Activated effector memory CD4-positive, alpha-beta T cell treated with anti-CD3 and anti-CD28 coated beads, Interleukin-2, amount 50 U/mL, for 16 hours (primary cell): ENCODE measurements around the gene CCL3.
"Not testable (repeated sequence)": the region's sequence is repeated elsewhere in the genome, so short reads cannot be mapped to it uniquely, and the experiment has no call there.

Source experiments
- DNase-seq: peaks from one replicate; pipeline ENCODE4 v3.0.0-alpha.2; 2020

The CCL3 gene

DNA sequence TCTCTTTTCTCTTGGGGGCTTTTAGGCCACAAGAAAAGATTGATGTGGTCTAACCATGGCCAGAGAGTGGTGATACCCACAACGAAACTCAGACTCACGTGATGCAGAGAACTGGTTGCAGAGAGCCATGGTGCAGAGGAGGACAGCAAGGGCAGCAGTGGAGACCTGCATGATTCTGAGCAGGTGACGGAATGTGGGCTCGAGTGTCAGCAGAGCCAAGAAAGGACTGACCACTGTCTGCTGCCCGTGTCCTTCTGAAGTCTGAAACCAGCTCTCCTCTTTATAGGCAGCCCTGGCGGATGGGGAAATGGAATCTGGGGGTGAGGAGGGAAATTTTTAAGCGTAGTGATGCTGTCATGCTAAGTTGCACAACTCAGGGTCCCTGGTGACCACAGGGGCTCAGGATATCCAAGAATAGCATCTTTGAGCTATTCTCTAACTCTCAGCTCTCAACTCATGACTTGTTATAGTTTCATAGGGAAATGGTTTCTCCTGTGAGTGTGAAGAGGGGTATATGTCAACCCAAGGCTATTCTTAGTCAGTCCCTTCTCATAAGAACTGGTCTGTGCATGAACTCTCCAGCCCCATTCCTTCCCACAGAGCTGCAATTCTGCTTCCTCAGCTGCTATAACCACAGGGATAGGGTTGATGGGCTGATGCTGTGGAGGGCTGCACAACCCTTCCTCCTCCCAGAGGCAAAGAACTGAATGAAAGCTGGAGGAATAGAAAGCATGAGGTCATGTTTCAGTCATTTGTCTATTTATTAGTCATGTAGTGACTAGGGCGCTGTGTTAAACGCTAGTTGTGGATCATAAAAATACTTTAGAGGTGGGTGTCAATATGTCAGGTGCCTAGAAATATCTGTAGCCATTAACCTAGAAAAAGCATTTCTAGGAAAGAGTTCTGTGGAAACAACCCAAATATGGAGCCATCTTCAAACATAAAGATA, at the start of gene CCL3:
CCL3 (minus strand) TSS at position 256 of the 949 bp plus-strand sequence; CDS start at position 171, 85 bp downstream.
- DNase-seq, result no peak

DNA sequence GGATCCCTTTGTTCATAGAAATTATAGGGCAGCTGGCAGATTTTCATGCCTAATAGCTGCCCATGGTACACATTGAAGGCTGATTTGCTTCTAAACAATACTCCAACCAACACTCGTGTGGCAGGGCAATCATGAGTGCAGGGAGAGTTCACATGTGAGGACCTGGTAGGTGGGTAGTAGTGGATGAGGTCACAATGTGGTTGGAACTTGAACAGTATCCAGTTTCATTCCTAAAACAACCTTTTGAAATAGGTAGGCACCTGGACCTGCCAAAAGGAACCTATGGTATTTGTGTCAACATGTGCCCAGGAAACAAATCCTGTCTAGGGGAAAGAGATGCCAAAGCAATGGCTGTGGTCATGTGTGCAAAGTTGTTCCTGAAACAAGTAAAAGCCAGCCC, 46.5 kb upstream of the CCL3 start:
- DNase-seq, result no peak

DNA sequence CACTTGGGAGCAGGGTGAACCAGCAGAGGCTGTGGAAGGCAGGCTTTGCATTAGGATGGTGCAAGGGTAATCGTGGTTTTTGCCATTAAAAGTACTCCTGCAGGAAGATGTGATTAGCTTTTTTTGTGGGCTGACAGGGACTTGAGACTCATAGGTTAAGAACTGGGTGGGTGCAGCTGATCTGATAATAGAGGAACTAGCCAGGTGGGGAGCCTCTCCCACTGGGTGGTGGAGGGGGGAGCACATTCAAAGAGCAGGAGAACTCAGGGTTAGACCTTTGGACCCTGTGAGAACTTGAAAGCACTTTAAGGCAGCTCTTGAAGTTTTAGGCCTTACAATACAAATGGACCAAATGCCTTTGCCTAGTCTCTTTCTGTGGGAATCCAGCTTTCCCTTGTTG, 46.1 kb upstream of the CCL3 start:
- no peak for DNase-seq

DNA sequence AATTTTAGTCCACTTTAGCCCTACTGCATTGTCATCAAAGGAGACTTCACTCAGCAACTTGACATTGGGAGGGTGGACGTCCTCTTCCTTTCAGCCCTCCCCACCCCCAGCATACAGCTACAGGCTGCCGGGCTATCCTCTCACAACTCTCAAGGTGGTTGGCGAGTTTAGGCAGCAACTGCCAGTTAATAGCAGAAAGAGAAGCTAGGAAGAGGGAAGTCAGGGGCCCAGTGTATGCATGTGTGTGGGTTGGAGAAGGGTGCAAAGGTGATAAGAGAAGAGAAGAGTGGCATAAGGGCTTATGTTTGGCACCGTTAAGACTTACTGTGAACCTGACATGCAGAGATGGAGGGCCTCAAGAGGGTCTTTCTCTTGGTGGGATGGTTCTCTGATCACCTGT, 45.5 kb upstream of the CCL3 start:
- DNase-seq, result no peak

DNA sequence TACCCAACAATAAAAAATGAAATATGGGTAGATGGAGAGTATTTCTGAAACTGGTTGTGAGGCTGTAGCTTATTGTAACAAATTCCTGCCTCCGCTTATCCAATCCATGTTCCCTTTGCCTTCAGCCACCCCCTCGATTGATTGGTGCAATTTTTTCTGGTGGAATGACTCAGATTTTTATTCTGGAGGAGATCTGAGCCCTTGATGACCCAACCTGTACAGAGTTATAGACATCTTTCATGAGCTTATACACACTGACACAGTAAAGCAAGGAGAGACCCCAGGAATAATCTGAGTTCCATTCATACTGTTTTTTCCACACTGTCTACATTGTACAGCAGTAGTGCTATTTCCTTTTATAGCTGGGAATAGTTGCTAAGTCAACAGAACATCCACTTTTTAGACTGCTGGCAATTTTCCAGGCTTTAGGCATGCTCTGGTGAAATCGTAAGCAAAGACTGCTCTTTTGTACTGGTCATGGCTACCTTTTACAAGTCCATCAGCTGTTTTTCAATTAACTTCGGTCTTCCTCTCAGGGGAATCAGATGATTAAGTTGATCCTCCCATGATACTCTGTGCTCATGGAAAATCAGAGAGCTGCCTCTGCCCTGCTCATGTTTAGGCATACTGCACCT, 43.8 kb upstream of the CCL3 start:
- DNase-seq, result no peak

DNA sequence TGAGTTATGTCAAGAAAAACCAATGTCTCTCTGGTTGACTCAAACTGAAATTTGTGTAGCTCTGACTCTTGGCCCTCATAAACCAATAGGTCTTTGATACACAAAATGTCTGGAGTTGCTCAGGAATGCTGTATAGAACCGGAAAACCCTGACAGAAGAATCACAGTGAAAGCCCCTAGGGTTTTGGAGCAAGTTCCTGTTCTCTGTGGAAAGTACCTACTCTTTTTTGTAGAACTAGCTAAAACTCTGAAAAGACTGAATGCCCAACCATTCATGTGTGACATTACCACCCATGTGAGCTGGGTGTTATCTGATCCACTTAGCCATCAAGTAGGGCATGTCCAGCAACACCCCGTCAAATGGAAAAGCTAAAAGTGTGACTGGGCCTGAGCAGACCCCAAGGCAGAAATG, 42.5 kb upstream of the CCL3 start:
- no peak for DNase-seq

DNA sequence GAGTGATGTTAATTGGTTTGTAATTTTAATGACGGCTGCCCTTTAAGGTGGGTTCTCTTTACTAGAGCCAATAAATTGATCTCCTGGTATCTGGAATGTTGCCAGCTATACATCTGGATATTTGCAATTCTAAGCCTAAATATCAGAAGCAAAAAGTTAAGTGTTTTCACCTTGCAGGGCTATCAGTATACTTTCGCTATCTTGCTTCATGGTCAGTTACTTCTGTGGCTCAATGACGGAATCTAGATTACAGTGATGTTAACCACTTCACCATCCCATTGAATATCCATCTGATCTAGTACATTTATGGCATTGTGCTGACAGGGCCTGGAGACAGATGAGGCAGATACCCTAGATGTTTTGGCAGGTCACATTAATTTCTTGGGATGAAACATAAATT, 42.0 kb upstream of the CCL3 start:
- DNase-seq, result no peak

DNA sequence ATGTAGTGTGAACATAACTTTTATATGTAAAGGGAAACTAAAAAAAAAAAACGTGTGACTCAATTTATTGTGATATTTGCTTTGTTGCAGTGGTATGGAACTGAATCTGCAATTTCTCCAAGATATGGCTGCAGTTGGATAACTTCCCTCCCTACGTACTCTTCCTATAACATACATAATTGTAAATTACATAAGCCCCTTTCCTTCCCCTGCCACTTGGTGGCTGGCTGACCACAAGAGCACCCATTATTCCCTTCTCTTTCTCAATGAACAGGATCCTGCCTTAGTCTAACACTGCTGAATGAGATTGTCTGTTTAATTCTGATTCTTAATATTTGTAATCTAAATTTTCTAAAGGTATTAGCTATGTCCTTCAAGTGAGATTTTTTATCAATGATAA, 41.5 kb upstream of the CCL3 start:
- no peak for DNase-seq

DNA sequence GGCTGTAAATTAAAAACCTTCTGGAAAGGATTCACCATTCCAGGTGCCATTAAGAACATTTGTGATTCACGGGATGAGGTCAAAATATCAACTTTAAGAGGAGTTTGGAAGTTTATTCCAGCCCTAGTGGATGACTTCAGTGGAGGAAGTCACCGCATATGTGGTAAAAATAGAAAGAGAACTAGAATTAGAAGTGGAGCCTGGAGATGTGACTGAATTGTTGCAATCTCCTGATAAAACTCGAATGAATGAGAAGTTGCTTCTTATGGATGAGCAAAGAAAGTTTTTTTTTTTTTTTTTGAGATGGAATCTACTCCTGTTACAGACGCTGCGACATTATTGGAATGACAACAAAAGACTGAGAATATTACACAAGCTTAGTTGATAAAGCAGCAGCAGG, 40.4 kb upstream of the CCL3 start:
- DNase-seq, result no peak

DNA sequence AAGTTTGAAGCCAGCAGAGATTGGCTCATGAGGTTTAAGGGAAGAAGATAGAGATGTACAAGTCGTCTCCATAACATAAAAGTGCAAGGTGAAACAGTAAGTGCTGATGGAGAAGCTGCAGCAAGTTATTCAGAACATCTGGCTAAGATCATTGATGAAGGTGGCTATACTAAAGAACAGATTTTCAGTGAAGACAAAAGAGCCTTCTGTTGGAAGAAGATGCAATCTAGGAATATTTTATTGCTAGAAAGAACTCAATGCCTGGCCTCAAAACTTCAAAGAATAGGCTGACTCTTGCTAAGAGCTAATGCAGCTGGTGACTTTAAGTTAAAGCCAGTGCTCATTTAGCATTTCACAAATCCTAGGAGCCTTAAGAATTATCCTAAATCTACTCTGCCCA, 39.7 kb upstream of the CCL3 start:
- no peak for DNase-seq

DNA sequence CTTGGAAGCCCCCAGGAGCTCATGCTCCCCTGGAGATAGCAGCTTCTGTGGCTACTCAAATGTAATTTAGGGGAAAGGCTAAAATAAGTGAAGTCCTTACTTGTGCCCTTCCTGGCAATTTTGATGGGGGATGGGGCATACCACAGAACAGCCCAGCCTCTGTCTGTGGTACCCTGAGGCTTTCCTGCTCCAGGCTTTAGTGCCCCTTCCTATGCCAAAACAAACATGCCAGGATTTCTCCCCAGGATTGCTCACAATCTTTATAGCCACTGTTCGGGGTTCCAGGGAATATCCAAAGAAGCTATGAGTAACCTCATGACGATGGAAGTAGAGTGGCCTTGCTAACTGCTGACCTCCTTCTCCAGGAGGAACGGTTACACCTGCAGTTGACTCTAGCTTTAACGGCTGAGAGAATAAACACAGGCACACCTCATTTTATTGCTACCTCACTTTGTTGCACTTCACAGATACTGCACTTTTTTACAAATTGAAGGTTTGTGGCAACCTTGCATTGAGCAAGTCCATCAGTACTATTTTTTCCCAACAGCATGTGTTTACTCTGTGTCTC, 38.6 kb upstream of the CCL3 start:
- no peak for DNase-seq

DNA sequence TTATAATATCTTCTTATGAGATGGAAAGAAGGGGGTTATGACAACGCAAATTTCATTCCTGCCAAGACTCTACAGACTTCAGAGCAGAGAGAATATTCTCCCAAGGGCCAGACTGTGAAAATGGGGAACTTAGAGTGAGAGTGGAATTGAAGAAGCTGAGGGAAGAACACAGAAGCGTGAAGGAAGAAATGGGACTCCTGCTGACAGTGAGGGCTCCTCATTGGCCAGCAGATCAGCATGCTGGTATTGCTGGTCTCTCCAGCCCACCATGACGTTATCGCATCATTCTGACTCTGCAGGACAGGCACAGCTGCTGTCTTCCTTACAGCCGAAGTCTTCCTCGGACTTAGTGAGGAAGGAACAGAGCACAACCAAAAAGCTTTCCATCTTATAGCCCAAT, 38.0 kb upstream of the CCL3 start:
- DNase-seq, result no peak

DNA sequence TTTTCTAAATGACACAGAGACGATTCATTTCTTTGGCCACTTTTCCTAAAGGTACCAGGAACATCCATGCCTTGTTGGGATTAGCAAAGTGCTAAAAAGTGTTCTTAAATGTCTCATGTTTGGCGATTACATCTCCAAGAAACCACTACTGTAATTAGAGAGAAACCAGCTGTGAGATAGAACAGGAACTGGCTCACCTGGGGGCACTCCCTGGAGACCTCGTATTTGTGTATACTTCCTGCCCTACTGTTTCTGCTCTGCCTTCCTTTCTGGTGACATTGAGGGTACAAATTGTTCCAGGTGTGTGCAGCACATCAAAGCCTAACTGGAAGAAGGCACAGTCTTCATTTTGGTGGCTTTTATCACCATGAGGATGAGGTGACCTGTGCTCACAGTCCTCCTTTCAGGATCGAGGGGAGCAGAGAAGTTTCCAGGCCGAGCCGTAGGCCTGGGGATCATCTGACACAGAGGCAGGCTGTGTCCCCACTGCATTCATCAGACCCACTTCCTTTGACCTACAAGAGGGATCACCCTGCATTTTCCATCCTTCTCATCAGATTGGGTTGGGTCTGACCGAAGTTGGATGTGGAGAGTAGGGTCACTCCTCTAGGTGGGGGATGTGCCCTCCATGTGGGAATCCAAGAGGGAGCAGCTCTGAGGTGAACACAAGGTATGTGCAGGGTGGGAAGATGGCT, 37.4 kb upstream of the CCL3 start:
- no peak for DNase-seq

DNA sequence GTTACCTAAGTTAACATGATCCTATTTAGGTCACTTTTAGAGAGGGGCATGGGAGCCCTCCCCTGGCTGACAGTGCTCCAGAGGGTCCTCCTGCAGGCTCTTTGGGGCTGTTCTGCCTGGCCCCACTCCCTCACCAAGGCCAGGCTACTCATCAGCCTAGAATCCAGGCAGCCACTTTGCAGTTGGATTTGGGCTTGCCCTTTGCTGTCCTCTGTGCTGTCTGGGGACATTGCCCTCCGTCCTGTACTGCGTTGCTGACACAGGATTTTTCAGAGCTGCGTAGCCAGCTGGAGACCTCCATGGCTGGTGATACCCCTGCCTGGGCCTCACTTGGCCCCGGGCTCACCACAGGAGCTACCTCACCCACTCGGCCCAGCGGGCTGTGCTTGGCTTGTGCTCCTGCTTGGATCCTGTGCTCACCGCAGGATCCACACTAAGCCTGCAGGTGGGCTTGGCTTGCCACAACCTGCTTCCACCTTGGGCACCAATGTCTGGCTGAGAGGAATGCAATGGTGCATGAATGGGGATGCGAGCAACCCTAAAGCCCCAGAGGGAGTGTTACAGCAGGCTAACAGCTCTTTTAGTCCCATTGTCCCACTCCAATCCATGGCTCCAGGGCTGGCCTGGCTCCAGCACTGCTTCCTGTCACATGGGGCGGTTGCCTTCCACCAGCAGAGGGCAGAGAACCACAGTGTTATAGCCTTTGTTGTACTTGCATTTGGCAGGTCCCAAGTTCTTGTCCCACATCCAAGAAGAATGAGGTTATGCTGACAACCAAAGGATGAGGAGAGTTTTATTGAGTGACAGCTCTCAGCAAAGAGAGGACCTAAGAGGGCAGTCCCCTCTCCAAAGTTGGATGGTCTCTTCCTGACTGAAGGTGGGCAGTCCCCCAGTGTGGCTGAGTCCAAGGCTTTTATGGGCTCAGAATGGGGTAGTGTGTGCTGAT, 35.2 kb upstream of the CCL3 start:
- DNase-seq, result no peak

DNA sequence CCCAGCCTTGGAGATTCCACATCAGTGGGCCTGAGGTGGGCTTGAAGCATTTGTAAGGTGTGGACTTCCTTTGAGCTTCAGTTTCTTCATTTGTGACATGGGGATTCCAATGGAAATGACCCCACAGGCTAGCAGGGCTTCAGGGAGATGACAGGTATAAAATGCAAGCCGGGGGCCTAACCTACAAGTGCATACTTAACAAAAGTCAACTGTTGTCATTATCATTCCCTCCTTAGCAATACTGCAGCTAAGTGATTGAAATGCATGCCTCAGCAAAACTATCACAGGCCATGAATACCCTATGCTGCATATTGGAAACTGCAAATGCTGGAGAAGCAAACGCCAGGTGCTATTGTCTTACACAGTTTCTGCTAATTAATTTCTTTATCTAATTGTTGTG, 33.5 kb upstream of the CCL3 start:
- DNase-seq, result no peak

DNA sequence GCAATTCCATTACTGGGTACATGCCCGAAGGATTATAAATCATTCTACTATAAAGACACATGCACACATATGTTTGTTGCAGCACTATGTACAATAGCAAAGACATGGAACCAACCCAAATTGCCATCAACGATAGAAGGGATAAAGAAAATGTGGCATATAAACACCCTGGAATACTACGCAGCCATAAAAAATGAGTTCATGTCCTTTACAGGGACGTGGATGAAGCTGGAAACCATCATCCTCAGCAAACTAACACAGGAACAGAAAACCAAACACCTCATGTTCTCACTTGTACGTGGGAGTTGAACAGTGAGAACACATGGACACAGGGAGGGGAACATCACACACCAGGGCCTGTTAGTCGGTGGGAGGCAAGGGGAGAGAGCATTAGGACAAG, 31.2 kb upstream of the CCL3 start:
- not testable (repeated sequence) for DNase-seq

DNA sequence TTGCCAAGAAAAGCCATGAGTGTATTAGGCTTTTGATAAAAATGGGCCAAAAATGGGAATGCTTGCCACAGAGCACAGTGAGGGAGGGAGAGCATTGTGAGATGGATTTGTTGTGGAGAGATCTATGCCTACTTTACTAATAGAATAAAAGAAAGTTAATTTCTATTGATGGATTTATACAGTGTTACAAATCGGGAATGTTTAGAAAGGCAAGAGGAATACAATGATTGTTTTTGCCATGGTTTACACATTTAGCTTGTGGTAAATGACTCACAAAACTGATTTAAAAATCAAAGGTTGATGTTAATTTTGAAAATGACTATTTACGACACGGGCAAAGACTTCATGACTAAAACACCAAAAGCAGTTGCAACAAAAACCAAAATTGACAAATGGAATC, 30.3 kb upstream of the CCL3 start:
- DNase-seq, result no peak

DNA sequence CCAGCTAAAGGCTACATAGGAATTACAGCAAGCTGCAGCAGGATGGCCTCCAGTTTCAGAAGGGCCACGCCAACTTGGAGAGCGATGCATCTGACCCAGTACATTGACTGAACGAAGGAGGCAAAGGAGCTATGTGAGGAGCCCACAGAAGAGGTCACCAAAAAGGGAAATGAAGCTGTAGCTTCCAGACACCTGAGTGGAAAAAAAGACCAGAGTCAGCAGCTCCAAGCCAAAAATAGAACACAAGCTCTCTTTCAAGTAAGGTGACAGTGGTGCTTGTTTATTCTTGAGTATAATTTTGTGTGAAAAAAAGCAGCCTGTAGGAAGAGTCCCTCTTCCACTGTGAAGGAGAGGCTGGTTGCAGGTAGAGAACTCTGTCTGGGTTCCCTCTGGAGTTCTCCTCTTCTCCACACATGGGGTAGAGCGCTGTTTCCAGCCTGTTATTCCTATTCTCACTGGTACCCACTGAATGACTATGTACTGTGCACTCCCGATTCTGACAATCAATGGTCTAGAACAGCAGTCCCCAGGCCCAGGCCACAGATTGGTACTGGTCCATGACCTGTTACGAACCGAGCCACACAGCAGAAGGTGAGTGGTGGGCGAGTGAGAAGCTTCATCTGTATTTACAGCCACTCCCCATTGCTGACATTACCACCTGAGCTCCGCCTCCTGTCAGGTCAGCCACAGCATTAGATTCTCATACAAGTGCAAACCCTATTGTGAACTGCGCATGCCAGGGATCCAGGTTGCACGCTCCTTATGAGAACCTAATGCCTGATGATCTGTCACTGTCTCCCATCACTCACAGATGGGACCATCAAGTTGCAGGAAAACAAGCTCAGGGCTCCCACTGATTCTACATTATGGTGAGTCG, 28.8 kb upstream of the CCL3 start:
- no peak for DNase-seq

DNA sequence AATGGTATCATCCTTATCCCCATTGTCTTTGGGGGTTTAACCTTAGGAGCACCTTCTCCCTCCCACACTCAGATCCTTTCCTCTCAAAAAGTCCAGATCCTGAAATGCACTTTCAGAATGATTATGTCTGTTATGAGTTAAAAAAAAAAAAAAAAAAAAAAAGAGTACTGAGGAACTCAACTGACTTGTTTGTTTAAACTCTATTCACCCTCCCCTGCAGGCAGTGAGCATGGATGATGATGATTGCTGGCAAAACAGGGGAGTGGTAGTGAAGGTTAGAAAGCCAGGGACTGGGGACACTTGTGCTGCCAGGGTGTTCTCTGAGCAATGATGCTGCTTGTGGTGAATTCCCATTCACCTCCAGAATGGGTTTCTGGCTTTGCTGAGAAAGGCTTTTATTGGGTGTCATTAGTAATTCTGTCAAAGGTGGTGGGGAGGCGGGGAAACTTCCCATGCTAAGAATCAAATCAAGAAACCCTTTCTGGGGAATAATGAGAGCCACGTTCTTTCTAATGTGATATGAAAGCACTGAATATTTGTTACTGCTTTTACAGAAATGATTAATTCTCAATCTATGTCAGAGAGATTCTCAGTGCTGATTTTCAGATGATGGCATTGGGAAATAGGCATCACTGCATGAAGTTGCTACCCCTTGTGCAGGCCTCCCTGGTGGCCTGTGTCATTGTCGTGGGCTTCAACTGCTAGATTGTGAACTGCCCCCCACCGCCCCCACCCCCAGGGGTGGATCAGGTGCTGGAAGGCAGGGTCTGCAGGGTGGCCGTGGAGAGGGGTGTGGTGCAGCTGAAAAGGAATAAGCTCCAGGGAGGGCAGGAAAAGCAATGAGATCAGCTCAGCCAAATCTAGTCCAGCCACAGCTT, 27.8 kb upstream of the CCL3 start:
- no peak for DNase-seq

DNA sequence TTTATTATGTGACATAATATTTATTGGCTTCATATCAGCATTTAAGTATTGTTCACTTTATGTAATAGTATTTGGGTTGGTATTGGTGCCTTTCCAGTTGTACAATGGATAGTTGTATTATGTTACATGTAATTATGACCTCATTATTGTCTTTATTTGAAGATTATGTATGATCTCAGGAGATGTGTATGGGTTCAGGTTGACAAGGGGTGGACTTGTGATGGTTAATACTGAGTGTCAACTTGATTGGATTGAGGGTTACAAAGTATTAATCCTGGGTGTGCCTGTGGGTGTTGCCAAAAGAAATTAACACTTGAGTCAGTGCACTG, 25.7 kb upstream of the CCL3 start:
- DNase-seq, result not testable (repeated sequence)
